Measurements from ENCODE around the gene CTNNBL1. TPM values are rescaled to one million over a fixed set of nuclear protein-coding genes. Genes with fewer than 3 reads are reported as not detected.

The CTNNBL1 gene
- total and polyA plus RNA-seq, 7 experiments from 2014 or later: 41.7 to 93.4 (median 56.4) TPM

GRCh38 chr20:37756234-37756633, 62.4 kb downstream of the CTNNBL1 start:
- intact Hi-C loops (cut with micrococcal nuclease): no loop called here
- H3K36me3 ChIP-seq (ENCODE audit: control insufficient read depth in 2 of 3, insufficient read depth in 3 of 3, low read length in 3 of 3): peaks cover 0 to 44% (median 4%) of the 10 kb centered on the region in 3 experiments
- no peaks in the 10 kb centered on the region for H3K27me3 ChIP-seq (ENCODE audit: control insufficient read depth in 2 of 2, insufficient read depth in 2 of 2, low read length in 2 of 2)
- peaks cover 4 to 62% (median 42%) of the 10 kb centered on the region in 5 donors for H3K36me3 Mint-ChIP-seq
- H3K27ac ChIP-seq (ENCODE audit: low read depth, low read length): no peak overlapping the region
- H3K27ac Mint-ChIP-seq: no peak overlapping the region
- ChIA-PET CTCF (no interaction called here), POLR2A (no interaction called here)
- H3K4me1 ChIP-seq (ENCODE audit: control insufficient read depth in 2 of 2, insufficient read depth in 2 of 2, low read length in 2 of 2): no peaks in the 10 kb centered on the region
- H3K4me1 Mint-ChIP-seq: peaks cover 0 to 13% (median 0%) of the 10 kb centered on the region in 7 donors
- no peak overlapping the region for H3K4me3 ChIP-seq (ENCODE audit: low read length)
- H3K27me3 Mint-ChIP-seq: no peaks in the 10 kb centered on the region
- no peak overlapping the region for H3K4me3 Mint-ChIP-seq
- no peaks in the 10 kb centered on the region for H3K9me3 ChIP-seq (ENCODE audit: control insufficient read depth in 2 of 3, low read length in 3 of 3)
- no peaks in the 10 kb centered on the region for H3K9me3 Mint-ChIP-seq
- ATAC-seq (no peak), DNase-seq (no peak)

GRCh38 chr20:37757550-37757949, 63.7 kb downstream of the CTNNBL1 start:
- Mint-ChIP-seq H3K27me3 (no peaks in the 10 kb centered on the region), H3K36me3 (peaks cover 3 to 61% (median 47%) of the 10 kb centered on the region in 5 donors), H3K27ac (no peak overlapping the region), H3K4me3 (no peak overlapping the region), H3K9me3 (no peaks in the 10 kb centered on the region), H3K4me1 (peaks cover 0 to 18% (median 3%) of the 10 kb centered on the region in 7 donors)
- ChIA-PET POLR2A (no interaction called here), CTCF (no interaction called here)
- intact Hi-C loops (cut with micrococcal nuclease): no loop called here
- Histone ChIP-seq H3K4me1 (ENCODE audit: control insufficient read depth in 2 of 2, insufficient read depth in 2 of 2, low read length in 2 of 2) (no peaks in the 10 kb centered on the region), H3K4me3 (ENCODE audit: low read length) (no peak overlapping the region), H3K27ac (ENCODE audit: low read depth, low read length) (no peak overlapping the region), H3K36me3 (ENCODE audit: control insufficient read depth in 2 of 3, insufficient read depth in 3 of 3, low read length in 3 of 3) (peaks cover 0 to 52% (median 4%) of the 10 kb centered on the region in 3 experiments), H3K9me3 (ENCODE audit: control insufficient read depth in 2 of 3, low read length in 3 of 3) (no peaks in the 10 kb centered on the region), H3K27me3 (ENCODE audit: control insufficient read depth in 2 of 2, insufficient read depth in 2 of 2, low read length in 2 of 2) (no peaks in the 10 kb centered on the region)
- no peak for DNase-seq
- no peak for ATAC-seq

DNA sequence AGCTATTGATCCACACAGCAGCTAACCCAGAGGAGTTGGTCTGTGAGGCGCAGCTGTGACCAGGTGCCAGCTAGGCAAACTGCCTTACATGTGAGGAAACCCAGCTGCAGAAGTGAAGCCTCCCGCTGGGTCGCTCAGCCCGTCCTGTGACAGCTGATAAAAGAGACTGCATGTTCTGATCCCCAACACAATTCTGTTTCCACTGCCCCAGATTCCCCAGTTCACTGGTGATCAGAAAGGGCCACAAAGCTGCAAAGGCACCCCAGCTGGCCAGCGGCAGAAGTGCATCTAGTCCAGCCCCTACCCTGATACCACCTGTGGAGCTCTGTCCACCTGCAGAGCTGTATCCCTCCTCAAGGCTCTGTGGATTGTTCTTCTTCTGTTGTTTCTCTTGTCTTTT, 64.5 kb downstream of the CTNNBL1 start:
- H3K36me3 ChIP-seq (ENCODE audit: control insufficient read depth in 2 of 3, insufficient read depth in 3 of 3, low read length in 3 of 3): peaks cover 0 to 58% (median 4%) of the 10 kb centered on the region in 3 experiments
- H3K4me1 ChIP-seq (ENCODE audit: control insufficient read depth in 2 of 2, insufficient read depth in 2 of 2, low read length in 2 of 2): no peaks in the 10 kb centered on the region
- no peak overlapping the region for H3K27ac ChIP-seq (ENCODE audit: low read depth, low read length)
- peaks cover 0 to 18% (median 3%) of the 10 kb centered on the region in 7 donors for H3K4me1 Mint-ChIP-seq
- ATAC-seq (no peak), DNase-seq (no peak)
- H3K27me3 ChIP-seq (ENCODE audit: control insufficient read depth in 2 of 2, insufficient read depth in 2 of 2, low read length in 2 of 2): no peaks in the 10 kb centered on the region
- ChIA-PET POLR2A (no interaction called here), CTCF (no interaction called here)
- peaks cover 3 to 65% (median 47%) of the 10 kb centered on the region in 5 donors for H3K36me3 Mint-ChIP-seq
- H3K9me3 Mint-ChIP-seq: no peaks in the 10 kb centered on the region
- H3K27ac Mint-ChIP-seq: no peak overlapping the region
- H3K4me3 ChIP-seq (ENCODE audit: low read length): no peak overlapping the region
- no peaks in the 10 kb centered on the region for H3K27me3 Mint-ChIP-seq
- no peak overlapping the region for H3K4me3 Mint-ChIP-seq
- intact Hi-C loops (cut with micrococcal nuclease): no loop called here
- no peaks in the 10 kb centered on the region for H3K9me3 ChIP-seq (ENCODE audit: control insufficient read depth in 2 of 3, low read length in 3 of 3)

- Mint-ChIP-seq H3K27me3 (no peaks in the 10 kb centered on the region), H3K4me3 (no peak overlapping the region), H3K4me1 (peaks cover 0 to 18% (median 3%) of the 10 kb centered on the region in 7 donors), H3K27ac (no peak overlapping the region), H3K9me3 (no peaks in the 10 kb centered on the region), H3K36me3 (peaks cover 1 to 60% (median 44%) of the 10 kb centered on the region in 5 donors)
- ChIA-PET CTCF (no interaction called here), POLR2A (no interaction called here)
- Histone ChIP-seq H3K4me3 (ENCODE audit: low read length) (no peak overlapping the region), H3K27me3 (ENCODE audit: control insufficient read depth in 2 of 2, insufficient read depth in 2 of 2, low read length in 2 of 2) (no peaks in the 10 kb centered on the region), H3K4me1 (ENCODE audit: control insufficient read depth in 2 of 2, insufficient read depth in 2 of 2, low read length in 2 of 2) (no peaks in the 10 kb centered on the region), H3K9me3 (ENCODE audit: control insufficient read depth in 2 of 3, low read length in 3 of 3) (no peaks in the 10 kb centered on the region), H3K27ac (ENCODE audit: low read depth, low read length) (no peak overlapping the region), H3K36me3 (ENCODE audit: control insufficient read depth in 2 of 3, insufficient read depth in 3 of 3, low read length in 3 of 3) (peaks cover 0 to 60% (median 4%) of the 10 kb centered on the region in 3 experiments)
- no peak for ATAC-seq
- DNase-seq: no peak
- intact Hi-C loops (cut with micrococcal nuclease): no loop called here
These were observed 65.3 kb downstream of the CTNNBL1 start for GRCh38 chr20:37759052-37759553.

DNA sequence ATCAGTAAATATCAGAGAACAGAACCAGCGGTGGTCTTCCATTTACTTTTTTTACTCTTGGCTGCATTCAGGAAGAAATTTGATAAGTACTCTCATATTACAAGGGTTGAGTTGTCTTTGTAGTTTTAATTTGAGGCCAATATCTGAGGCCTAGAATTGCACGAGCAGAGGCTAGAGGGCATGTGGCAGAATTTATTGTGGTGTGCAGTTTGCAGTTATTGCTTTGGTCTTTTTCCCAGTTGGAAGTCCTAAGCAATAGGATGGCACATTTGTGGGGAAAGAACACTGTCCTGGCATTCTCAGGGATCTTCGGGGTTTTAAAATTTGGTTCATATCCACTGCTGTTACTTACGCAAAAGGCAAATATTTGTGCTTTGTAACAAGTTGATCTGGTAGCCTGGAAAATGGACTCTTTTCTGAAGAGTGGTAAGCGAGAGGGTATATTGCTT, 66.0 kb downstream of the CTNNBL1 start:
- DNase-seq: no peak
- H3K4me3 Mint-ChIP-seq: no peak overlapping the region
- no peak for ATAC-seq
- H3K4me1 Mint-ChIP-seq: peaks cover 0 to 18% (median 3%) of the 10 kb centered on the region in 7 donors
- Histone ChIP-seq H3K36me3 (ENCODE audit: control insufficient read depth in 2 of 3, insufficient read depth in 3 of 3, low read length in 3 of 3) (peaks cover 0 to 65% (median 4%) of the 10 kb centered on the region in 3 experiments), H3K4me3 (ENCODE audit: low read length) (no peak overlapping the region), H3K9me3 (ENCODE audit: control insufficient read depth in 2 of 3, low read length in 3 of 3) (no peaks in the 10 kb centered on the region), H3K4me1 (ENCODE audit: control insufficient read depth in 2 of 2, insufficient read depth in 2 of 2, low read length in 2 of 2) (no peaks in the 10 kb centered on the region), H3K27me3 (ENCODE audit: control insufficient read depth in 2 of 2, insufficient read depth in 2 of 2, low read length in 2 of 2) (no peaks in the 10 kb centered on the region), H3K27ac (ENCODE audit: low read depth, low read length) (no peak overlapping the region)
- H3K36me3 Mint-ChIP-seq: peaks cover 2 to 62% (median 46%) of the 10 kb centered on the region in 5 donors
- H3K27me3 Mint-ChIP-seq: no peaks in the 10 kb centered on the region
- intact Hi-C loops (cut with micrococcal nuclease): no loop called here
- POLR2A ChIA-PET: no interaction called here
- no peaks in the 10 kb centered on the region for H3K9me3 Mint-ChIP-seq
- CTCF ChIA-PET: no interaction called here
- H3K27ac Mint-ChIP-seq: no peak overlapping the region

DNA sequence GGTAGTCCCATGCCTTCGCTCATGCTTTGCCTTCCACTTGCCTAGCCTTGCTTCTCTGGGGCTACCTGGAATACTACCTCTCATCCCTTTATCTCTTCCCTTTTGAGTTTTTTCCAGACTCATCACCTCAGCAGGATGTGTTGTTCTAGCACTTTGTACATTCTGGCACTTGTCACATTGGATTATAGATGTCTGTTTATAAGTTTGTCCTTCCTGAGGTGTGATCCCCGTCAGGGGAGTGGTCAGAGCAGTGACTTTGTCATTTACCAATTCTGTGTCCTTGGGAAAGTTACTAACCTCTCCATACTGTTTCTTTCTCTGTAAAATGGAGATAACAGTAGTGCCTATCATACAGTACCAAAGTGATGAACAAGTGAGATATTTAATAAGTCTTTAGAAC, 66.5 kb downstream of the CTNNBL1 start:
- Mint-ChIP-seq H3K4me1 (peaks cover 0 to 18% (median 3%) of the 10 kb centered on the region in 7 donors), H3K27ac (no peak overlapping the region), H3K36me3 (peaks cover 6 to 67% (median 52%) of the 10 kb centered on the region in 5 donors), H3K9me3 (no peaks in the 10 kb centered on the region), H3K4me3 (no peak overlapping the region), H3K27me3 (no peaks in the 10 kb centered on the region)
- ChIA-PET CTCF (no interaction called here), POLR2A (no interaction called here)
- ATAC-seq: no peak
- Histone ChIP-seq H3K27ac (ENCODE audit: low read depth, low read length) (no peak overlapping the region), H3K4me3 (ENCODE audit: low read length) (no peak overlapping the region), H3K4me1 (ENCODE audit: control insufficient read depth in 2 of 2, insufficient read depth in 2 of 2, low read length in 2 of 2) (no peaks in the 10 kb centered on the region), H3K36me3 (ENCODE audit: control insufficient read depth in 2 of 3, insufficient read depth in 3 of 3, low read length in 3 of 3) (peaks cover 0 to 70% (median 4%) of the 10 kb centered on the region in 3 experiments), H3K9me3 (ENCODE audit: control insufficient read depth in 2 of 3, low read length in 3 of 3) (no peaks in the 10 kb centered on the region), H3K27me3 (ENCODE audit: control insufficient read depth in 2 of 2, insufficient read depth in 2 of 2, low read length in 2 of 2) (no peaks in the 10 kb centered on the region)
- DNase-seq: no peak
- intact Hi-C loops (cut with micrococcal nuclease): no loop called here

GRCh38 chr20:37762716-37763485, 69.1 kb downstream of the CTNNBL1 start:
- POLR2A ChIA-PET: no interaction called here
- Mint-ChIP-seq H3K36me3 (peaks cover 6 to 58% (median 42%) of the 10 kb centered on the region in 5 donors), H3K4me3 (no peak overlapping the region), H3K4me1 (peaks cover 0 to 11% (median 0%) of the 10 kb centered on the region in 7 donors), H3K27ac (no peak overlapping the region), H3K27me3 (no peaks in the 10 kb centered on the region), H3K9me3 (no peaks in the 10 kb centered on the region)
- no peak for ATAC-seq
- intact Hi-C loops (cut with micrococcal nuclease): no loop called here
- no peaks in the 10 kb centered on the region for H3K27me3 ChIP-seq (ENCODE audit: control insufficient read depth in 2 of 2, insufficient read depth in 2 of 2, low read length in 2 of 2)
- H3K9me3 ChIP-seq (ENCODE audit: control insufficient read depth in 2 of 3, low read length in 3 of 3): no peaks in the 10 kb centered on the region
- no peak overlapping the region for H3K27ac ChIP-seq (ENCODE audit: low read depth, low read length)
- H3K4me3 ChIP-seq (ENCODE audit: low read length): no peak overlapping the region
- no peak for DNase-seq
- H3K4me1 ChIP-seq (ENCODE audit: control insufficient read depth in 2 of 2, insufficient read depth in 2 of 2, low read length in 2 of 2): no peaks in the 10 kb centered on the region
- CTCF ChIA-PET: no interaction called here
- H3K36me3 ChIP-seq (ENCODE audit: control insufficient read depth in 2 of 3, insufficient read depth in 3 of 3, low read length in 3 of 3): peaks cover 0 to 71% (median 0%) of the 10 kb centered on the region in 3 experiments

Measured in naive thymus-derived CD4-positive, alpha-beta T cell (primary cell).